ENCODE results near the gene PSMA5. TPM values are rescaled to one million over a fixed set of nuclear protein-coding genes. Genes with fewer than 3 reads are reported as not detected.

The PSMA5 gene
- total RNA-seq, 1 donor from 2014 or later, result 2.6 TPM

DNA sequence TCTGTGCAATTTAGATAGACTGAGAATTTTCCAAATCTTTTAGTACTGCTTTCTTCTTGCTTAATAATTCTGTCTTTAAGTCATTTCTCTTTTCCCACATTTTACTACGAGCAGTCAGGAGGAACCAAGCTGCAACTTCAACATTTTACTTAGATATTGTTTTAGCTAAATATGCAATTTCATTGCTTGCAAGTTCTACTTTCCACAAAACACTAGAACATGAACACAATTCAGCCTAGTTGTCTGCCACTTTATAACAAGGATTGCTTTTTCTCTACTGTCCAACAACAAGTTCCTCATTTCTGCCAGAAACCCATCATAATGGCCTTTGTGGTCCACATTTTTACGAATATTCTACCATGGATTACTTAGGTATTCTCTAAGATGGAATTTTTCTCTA lies 65.2 kb downstream of the PSMA5 start:
- Histone ChIP-seq H3K4me1 (peaks cover 10 to 47% of the 10 kb centered on the region in 2 donors), H3K27ac (peak overlapping the region; percentile 19 to 65), H3K9me3 (no peaks in the 10 kb centered on the region), H3K4me3 (no peak overlapping the region), H3K36me3 (peaks cover 11 to 20% of the 10 kb centered on the region in 2 donors), H3K27me3 (no peaks in the 10 kb centered on the region)
- TF ChIP-seq, protein P1, sequence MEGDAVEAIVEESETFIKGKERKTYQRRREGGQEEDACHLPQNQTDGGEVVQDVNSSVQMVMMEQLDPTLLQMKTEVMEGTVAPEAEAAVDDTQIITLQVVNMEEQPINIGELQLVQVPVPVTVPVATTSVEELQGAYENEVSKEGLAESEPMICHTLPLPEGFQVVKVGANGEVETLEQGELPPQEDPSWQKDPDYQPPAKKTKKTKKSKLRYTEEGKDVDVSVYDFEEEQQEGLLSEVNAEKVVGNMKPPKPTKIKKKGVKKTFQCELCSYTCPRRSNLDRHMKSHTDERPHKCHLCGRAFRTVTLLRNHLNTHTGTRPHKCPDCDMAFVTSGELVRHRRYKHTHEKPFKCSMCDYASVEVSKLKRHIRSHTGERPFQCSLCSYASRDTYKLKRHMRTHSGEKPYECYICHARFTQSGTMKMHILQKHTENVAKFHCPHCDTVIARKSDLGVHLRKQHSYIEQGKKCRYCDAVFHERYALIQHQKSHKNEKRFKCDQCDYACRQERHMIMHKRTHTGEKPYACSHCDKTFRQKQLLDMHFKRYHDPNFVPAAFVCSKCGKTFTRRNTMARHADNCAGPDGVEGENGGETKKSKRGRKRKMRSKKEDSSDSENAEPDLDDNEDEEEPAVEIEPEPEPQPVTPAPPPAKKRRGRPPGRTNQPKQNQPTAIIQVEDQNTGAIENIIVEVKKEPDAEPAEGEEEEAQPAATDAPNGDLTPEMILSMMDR (IDR thresholded peaks at IDR 0.05), result no peak
- no peak for DNase-seq (ENCODE audit: low spot score in 2 of 2)
- intact Hi-C loops (cut with DNase I), result no loop called here

DNA sequence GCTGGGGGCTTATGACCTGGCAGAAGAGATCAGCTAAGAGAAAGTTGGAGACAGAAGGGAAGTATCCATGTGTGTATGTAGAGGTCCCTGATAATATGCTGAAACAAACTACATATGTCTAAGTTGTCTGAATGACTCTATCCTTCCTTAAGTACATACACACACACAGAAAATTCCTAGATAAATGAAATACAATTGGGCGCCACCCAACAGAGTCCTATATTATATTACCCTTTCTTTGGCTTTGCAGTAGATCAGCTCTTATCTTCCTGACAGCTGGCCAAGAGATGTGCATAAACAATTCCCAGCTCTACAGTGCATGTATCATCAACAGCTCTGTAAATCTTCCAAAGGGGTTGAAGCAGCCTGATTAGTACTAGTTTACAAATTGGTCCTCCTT lies 68.6 kb downstream of the PSMA5 start:
- Histone ChIP-seq H3K9me3 (no peaks in the 10 kb centered on the region), H3K4me1 (peaks cover 10 to 35% of the 10 kb centered on the region in 2 donors), H3K4me3 (no peak overlapping the region), H3K27ac (peak overlapping the region in 1 of 2 donors; percentile 2), H3K27me3 (no peaks in the 10 kb centered on the region), H3K36me3 (peaks cover 24 to 29% of the 10 kb centered on the region in 2 donors)
- TF ChIP-seq, protein P1 (IDR thresholded peaks at IDR 0.05), result no peak
- DNase-seq (ENCODE audit: low spot score in 2 of 2), result no peak
- intact Hi-C loops (cut with DNase I), result no loop called here

DNA sequence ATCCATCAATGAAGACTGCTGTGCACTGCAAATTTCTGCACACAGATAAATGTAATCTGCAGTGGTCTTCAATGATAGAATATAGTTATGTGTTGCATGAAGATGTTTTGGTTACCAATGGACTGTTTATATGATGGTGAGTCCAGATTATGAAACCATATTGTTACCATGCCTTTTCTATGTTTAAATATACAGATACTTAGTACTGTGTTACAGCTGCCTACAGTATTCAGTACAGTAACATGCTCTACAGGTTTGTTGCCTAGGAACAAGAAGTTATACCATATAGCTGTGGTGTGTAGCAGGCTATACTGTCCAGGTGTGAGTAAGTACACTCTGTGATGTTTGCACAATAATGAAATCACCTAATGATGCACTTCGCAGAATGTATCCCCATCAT lies 69.3 kb downstream of the PSMA5 start:
- intact Hi-C loops (cut with DNase I), result no loop called here
- H3K4me3 ChIP-seq, result no peak overlapping the region
- no peak for DNase-seq (ENCODE audit: low spot score in 2 of 2)
- no peak overlapping the region for H3K27ac ChIP-seq
- H3K4me1 ChIP-seq, result peaks cover 6 to 31% of the 10 kb centered on the region in 2 donors
- H3K9me3 ChIP-seq, result no peaks in the 10 kb centered on the region
- TF ChIP-seq, protein P1 (IDR thresholded peaks at IDR 0.05), result no peak
- H3K36me3 ChIP-seq, result peaks cover 31 to 36% of the 10 kb centered on the region in 2 donors
- H3K27me3 ChIP-seq, result no peaks in the 10 kb centered on the region

DNA sequence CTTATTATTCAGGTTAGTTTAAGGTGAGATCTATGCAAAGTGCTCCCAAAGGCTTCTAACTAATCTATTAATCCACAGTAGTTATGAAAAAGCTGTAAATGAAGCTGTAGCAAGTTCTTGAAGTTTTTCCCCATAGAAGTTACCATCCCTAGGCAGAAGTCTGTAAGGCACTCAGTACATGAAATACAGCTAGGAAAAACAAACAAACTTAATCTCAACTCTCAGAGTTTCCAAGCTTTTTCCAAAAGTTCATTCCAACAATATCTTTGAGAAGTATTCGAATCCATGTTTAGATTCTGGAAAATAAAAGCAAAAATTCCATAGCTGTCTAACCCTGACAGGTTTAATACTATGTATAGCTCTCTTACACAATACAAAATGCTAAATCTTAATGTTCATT lies 69.7 kb downstream of the PSMA5 start:
- H3K27me3 ChIP-seq, result no peaks in the 10 kb centered on the region
- no peak for DNase-seq (ENCODE audit: low spot score in 2 of 2)
- peak overlapping the region; percentile 9 to 54 for H3K27ac ChIP-seq
- peaks cover 35 to 40% of the 10 kb centered on the region in 2 donors for H3K36me3 ChIP-seq
- no peak overlapping the region for H3K4me3 ChIP-seq
- H3K9me3 ChIP-seq, result no peaks in the 10 kb centered on the region
- intact Hi-C loops (cut with DNase I), result no loop called here
- peaks cover 4 to 29% of the 10 kb centered on the region in 2 donors for H3K4me1 ChIP-seq
- TF ChIP-seq, protein P1 (IDR thresholded peaks at IDR 0.05), result no peak

DNA sequence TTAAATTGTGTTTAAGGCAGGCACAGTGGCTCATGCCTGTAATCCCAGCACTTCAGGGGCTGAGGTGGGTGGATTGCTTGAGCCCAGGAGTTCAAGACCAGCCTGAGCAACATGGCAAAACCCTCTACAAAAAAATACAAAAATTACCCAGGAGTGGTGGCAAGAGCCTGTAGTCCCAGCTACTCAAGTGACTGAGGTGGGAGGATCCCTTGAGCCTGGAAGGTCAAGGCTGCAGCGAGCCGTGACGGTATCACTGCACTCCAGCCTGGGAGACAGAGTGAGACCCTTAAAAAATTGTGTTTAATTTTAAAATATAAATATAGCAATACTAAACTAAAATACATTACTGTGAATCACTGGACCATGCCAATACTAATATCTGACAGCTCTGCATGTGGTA lies 71.3 kb downstream of the PSMA5 start:
- intact Hi-C loops (cut with DNase I), result no loop called here
- no peak for DNase-seq (ENCODE audit: low spot score in 2 of 2)
- H3K4me3 ChIP-seq, result no peak overlapping the region
- peaks cover 0 to 20% of the 10 kb centered on the region in 2 donors for H3K4me1 ChIP-seq
- TF ChIP-seq, protein P1 (IDR thresholded peaks at IDR 0.05), result no peak
- H3K27ac ChIP-seq, result peak overlapping the region; percentile 9 to 54
- no peaks in the 10 kb centered on the region for H3K9me3 ChIP-seq
- H3K36me3 ChIP-seq, result peaks cover 47 to 56% of the 10 kb centered on the region in 2 donors
- no peaks in the 10 kb centered on the region for H3K27me3 ChIP-seq

DNA sequence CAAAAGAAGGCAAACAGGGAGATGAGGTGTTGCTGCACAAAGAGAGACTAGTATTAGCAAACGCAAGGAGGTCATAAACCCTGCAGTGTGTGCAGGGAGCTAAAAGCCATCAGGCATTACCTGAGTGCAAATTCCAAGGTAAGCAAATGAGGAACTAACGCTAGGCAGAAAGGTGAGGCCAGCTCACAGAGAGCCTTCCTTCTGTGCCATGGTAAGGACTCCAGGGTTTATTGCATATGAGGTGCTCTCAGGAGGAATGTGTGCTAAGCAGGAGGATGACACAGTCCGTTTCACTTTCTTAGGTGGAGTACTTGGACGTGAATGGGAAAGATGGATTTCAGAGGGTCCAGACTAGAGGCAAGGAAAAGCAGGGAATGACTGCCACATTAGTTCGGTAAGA lies 74.8 kb downstream of the PSMA5 start:
- Histone ChIP-seq H3K4me3 (no peak overlapping the region), H3K4me1 (peaks cover 0 to 4% of the 10 kb centered on the region in 2 donors), H3K36me3 (peaks cover 66 to 86% of the 10 kb centered on the region in 2 donors), H3K27me3 (no peaks in the 10 kb centered on the region), H3K27ac (no peak overlapping the region), H3K9me3 (no peaks in the 10 kb centered on the region)
- TF ChIP-seq, protein P1 (IDR thresholded peaks at IDR 0.05), result no peak
- no peak for DNase-seq (ENCODE audit: low spot score in 2 of 2)
- intact Hi-C loops (cut with DNase I), result no loop called here
